Endothelial cell of umbilical vein (primary cell): ENCODE data around the gene GRID1. TPM values are rescaled to one million over a fixed set of nuclear protein-coding genes. Genes with fewer than 3 reads are reported as not detected.

Experiments used
- BruUV-seq: library from RNA; stranded (reverse); fragments of 400-500 nt; replicated peaks from 2 replicates; lab custom pipeline; 2021; lab: Mats Ljungman, UMichigan
- CTCF ChIA-PET: fragments of 300-600, 350-600 bp; sonication (Branson Sonifier 250); formaldehyde crosslinking; loops from one replicate; lab custom pipeline; 2021; ENCODE audit warnings: antibody characterized with exemption, inconsistent platforms; lab: Charles Lee
- POLR2A ChIA-PET: fragments of 300-600, 350-600 bp; sonication (Branson Sonifier 250); formaldehyde crosslinking; loops from one replicate; lab custom pipeline; 2021; ENCODE audit warnings: antibody characterized with exemption, inconsistent platforms; lab: Charles Lee
- DNase-seq: peaks from one replicate; pipeline ENCODE4 v3.0.0-alpha.2; 2011; ENCODE audit warnings: low read depth, low spot score
- FAIRE-seq: peaks from 2 replicates; lab custom pipeline; 2011; peaks lifted over from hg19 to GRCh38; lab: Jason Lieb, UNC
- H2AFZ ChIP-seq: 2 replicates; pipeline ENCODE4 v1.6.0; 2012; ENCODE audit warnings: low read depth, low read length, control low read depth, inconsistent platforms
- H3K27ac ChIP-seq: 2 replicates; pipeline ENCODE4 v1.5.1; 2011; ENCODE audit warnings: low read depth, mild to moderate bottlenecking, control low read depth, low read length, moderate library complexity; ENCODE audit not compliant: insufficient read depth
- H3K27me3 ChIP-seq, 2 experiments: 2 replicates each; pipeline versions ENCODE4 v1.6.0 to v1.6.1; 2011; ENCODE audit warnings: low read length in 2 of 2, mixed read lengths in 1 of 2; ENCODE audit not compliant: control insufficient read depth in 2 of 2, insufficient read depth in 2 of 2
- H3K36me3 ChIP-seq, 2 experiments: 2 replicates in 1 of 2; 3 replicates in 1 of 2; pipeline ENCODE4 v1.5.1; 2011; ENCODE audit warnings: low read length in 2 of 2, mild to moderate bottlenecking in 1 of 2, moderate library complexity in 1 of 2; ENCODE audit not compliant: control insufficient read depth in 2 of 2, insufficient read depth in 2 of 2; ENCODE audit errors: extremely low read depth in 1 of 2
- H3K4me1 ChIP-seq: 3 replicates; pipeline ENCODE4 v1.5.1; 2011; ENCODE audit warnings: mild to moderate bottlenecking, low read length; ENCODE audit not compliant: control insufficient read depth, insufficient read depth; ENCODE audit errors: extremely low read depth
- H3K4me2 ChIP-seq: 2 replicates; pipeline ENCODE4 v1.6.1; 2011; ENCODE audit warnings: low read length, control low read depth, mixed read lengths; ENCODE audit not compliant: insufficient read depth
- H3K4me3 ChIP-seq, 3 experiments: fragments of 200-600 bp in 1 of 3; sonication (generic), shearing (Covaris generic) in 1 of 3; replicated peaks in 1 of 3; 2 replicates each; pipeline ENCODE4 v1.5.1; 2011 to 2016; ENCODE audit warnings: control low read depth in 3 of 3, low read length in 3 of 3, mild to moderate bottlenecking in 2 of 3, inconsistent platforms in 1 of 3, low read depth in 1 of 3, moderate library complexity in 1 of 3; ENCODE audit not compliant: insufficient read depth in 1 of 3
- H3K79me2 ChIP-seq: 2 replicates; pipeline ENCODE4 v1.6.0; 2012; ENCODE audit warnings: low read length, inconsistent platforms; ENCODE audit not compliant: control insufficient read depth, insufficient read depth
- H3K9ac ChIP-seq: replicated peaks from 2 replicates; pipeline ENCODE3; 2011; ENCODE audit warnings: low read length, control low read depth; ENCODE audit not compliant: insufficient read depth; ENCODE audit errors: extremely low read depth
- H3K9me1 ChIP-seq: replicated peaks from 3 replicates; pipeline ENCODE4 v1.6.0; 2011; ENCODE audit warnings: mild to moderate bottlenecking, low read length; ENCODE audit not compliant: control insufficient read depth, insufficient read depth; ENCODE audit errors: extremely low read depth
- H3K9me3 ChIP-seq: replicated peaks from 2 replicates; pipeline ENCODE4 v1.5.1; 2012; ENCODE audit warnings: low read length, inconsistent platforms; ENCODE audit not compliant: control insufficient read depth, insufficient read depth
- H4K20me1 ChIP-seq: replicated peaks from 2 replicates; pipeline ENCODE3; 2011; ENCODE audit warnings: mild to moderate bottlenecking, low read length; ENCODE audit not compliant: control insufficient read depth, insufficient read depth; ENCODE audit errors: extremely low read depth
- EZH2 ChIP-seq: IDR thresholded peaks from 2 replicates; pipeline ENCODE4 v1.6.1; 2012; ENCODE audit warnings: borderline replicate concordance, low read depth, mild to moderate bottlenecking, moderate library complexity, low read length, inconsistent platforms; ENCODE audit not compliant: severe bottlenecking
- FOS ChIP-seq: IDR thresholded peaks from 2 replicates; pipeline ENCODE4 v1.6.1; 2011; ENCODE audit warnings: mild to moderate bottlenecking, low read length, moderate library complexity, borderline replicate concordance; ENCODE audit not compliant: insufficient read depth
- GATA2 ChIP-seq: IDR thresholded peaks from 2 replicates; pipeline ENCODE4 v1.7.0; 2011; ENCODE audit warnings: low read depth, mild to moderate bottlenecking, moderate library complexity, mixed read lengths, low read length; ENCODE audit not compliant: insufficient read length, insufficient read depth
- JUN ChIP-seq: IDR thresholded peaks from 2 replicates; pipeline ENCODE4 v1.6.1; 2011; ENCODE audit warnings: borderline replicate concordance, low read depth; ENCODE audit not compliant: insufficient read length, insufficient read depth
- MYC ChIP-seq: IDR thresholded peaks from one replicate; pipeline ENCODE4 v1.6.1; 2011; ENCODE audit warnings: mild to moderate bottlenecking, low read depth, low read length
- POLR2A ChIP-seq: IDR thresholded peaks from 2 replicates; pipeline ENCODE4 v1.6.1; 2012; ENCODE audit warnings: low read depth, mild to moderate bottlenecking, control low read depth, low read length
- POLR2AphosphoS5 ChIP-seq: IDR thresholded peaks from 2 replicates; pipeline ENCODE4 v1.6.1; 2012; ENCODE audit warnings: low read depth, mild to moderate bottlenecking, control low read depth, low read length, moderate library complexity; ENCODE audit not compliant: insufficient read depth
- dilution Hi-C: fragments of 300-500 bp; cut with MboI; formaldehyde crosslinking; loops from one replicate; pipeline ENCODE4 v1.15.0; 2019; ENCODE audit warnings: low sequenced_read_pairs; ENCODE audit not compliant: extremely low pct_ligation_motif_present
- intact Hi-C: fragments of 100-400 bp; cut with micrococcal nuclease; formaldehyde crosslinking; loops from one replicate; pipeline ENCODE4 v1.10.0; 2022
- polyA plus RNA-seq, 4 experiments: library from polyadenylated mRNA; depleted of rRNA in 3 of 4; stranded (reverse) in 3 of 4; unstranded in 1 of 4; fragments of >200 nt; gene quantifications; 2 replicates each; pipeline versions ENCODE4 v1.2.1 to v1.2.3, GENCODE V29; 2011 to 2012; ENCODE audit warnings: missing spikeins in 1 of 4
- total RNA-seq: library from RNA; stranded (reverse); gene quantifications from 2 replicates; pipeline ENCODE4 v1.2.3, GENCODE V29; 2021
- TF ChIP-seq, protein P1 (sequence below), 2 donors: IDR thresholded peaks; 1 replicate in 1 of 2; 2 replicates in 1 of 2; pipeline ENCODE4 v1.5.1; 2011; ENCODE audit warnings: low read length in 2 of 2, mild to moderate bottlenecking in 2 of 2, moderate library complexity in 2 of 2, control low read depth in 1 of 2, inconsistent platforms in 1 of 2, low read depth in 1 of 2; ENCODE audit not compliant: insufficient read depth in 1 of 2; ENCODE audit errors: extremely low read depth in 1 of 2
- TF ChIP-seq, protein P2 (sequence below): IDR thresholded peaks from 2 replicates; pipeline ENCODE4 v1.6.1; 2011; ENCODE audit not compliant: insufficient read depth, insufficient read length

GRID1 gene
- total and polyA plus RNA-seq, 2 donors (not counting 3 experiments of a cell fraction or from before 2014, with no cell fraction given), result not detected

DNA sequence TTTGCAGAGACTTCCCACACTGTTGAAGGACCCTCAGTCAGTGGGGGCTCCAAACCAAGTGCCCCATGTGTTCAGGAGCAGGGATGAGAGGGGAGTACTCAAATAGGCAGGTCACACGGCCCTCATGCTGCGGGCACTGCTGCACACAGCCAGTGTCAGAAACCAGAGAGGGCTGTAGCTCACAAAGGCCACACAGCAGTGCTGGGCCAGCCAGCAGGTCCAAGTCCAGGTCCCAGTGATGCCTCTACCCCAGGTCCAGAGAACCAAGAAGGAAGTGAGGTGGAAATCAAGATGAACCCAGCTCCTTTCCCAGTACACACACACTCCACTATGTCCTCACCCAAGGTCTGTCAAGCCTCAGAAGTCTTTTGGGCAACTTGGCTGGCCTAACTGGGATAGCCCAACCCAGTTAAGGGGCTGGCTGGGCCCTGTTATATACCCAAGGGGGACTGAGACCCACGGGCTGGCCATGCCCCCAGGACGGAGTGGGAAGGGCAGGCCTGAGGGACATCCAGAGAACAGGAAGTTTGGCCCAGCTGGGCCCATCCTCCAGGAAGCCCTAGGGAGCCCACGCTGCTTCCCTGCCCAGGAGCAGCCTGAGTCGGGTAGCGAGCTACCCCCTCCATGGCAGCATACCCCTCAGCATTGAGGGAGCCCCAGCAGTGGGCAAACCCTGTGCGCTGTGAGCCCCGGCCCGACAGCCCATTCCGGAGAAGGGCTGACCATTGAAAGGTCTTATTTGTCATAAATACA, 24.3 kb downstream of the GRID1 start:
- POLR2A ChIA-PET, result no interaction called here
- no peak overlapping the region for H3K9ac ChIP-seq
- dilution Hi-C loops (no loop called here), intact Hi-C loops (loop anchor here (10.0 kb wide), 1 partner anchor 1497 kb away; no protein-coding TSS in a partner anchor)
- H3K27me3 ChIP-seq, result no peaks in the 10 kb centered on the region
- no peaks in the 10 kb centered on the region for H3K9me1 ChIP-seq
- no peak overlapping the region for H3K27ac ChIP-seq
- no peak for FAIRE-seq
- H3K36me3 ChIP-seq, result no peaks in the 10 kb centered on the region
- H3K4me2 ChIP-seq, result no peak overlapping the region
- BruUV-seq, result no TSS peak
- H2AFZ ChIP-seq, result no peak overlapping the region
- no peaks in the 10 kb centered on the region for H3K79me2 ChIP-seq
- no peak overlapping the region for H3K4me3 ChIP-seq
- CTCF ChIA-PET, result no interaction called here
- no peak for DNase-seq
- TF ChIP-seq MYC, result no peak
- no peak for TF ChIP-seq POLR2A
- H3K9me3 ChIP-seq, result no peaks in the 10 kb centered on the region
- H3K4me1 ChIP-seq, result no peaks in the 10 kb centered on the region
- H4K20me1 ChIP-seq, result no peaks in the 10 kb centered on the region

DNA sequence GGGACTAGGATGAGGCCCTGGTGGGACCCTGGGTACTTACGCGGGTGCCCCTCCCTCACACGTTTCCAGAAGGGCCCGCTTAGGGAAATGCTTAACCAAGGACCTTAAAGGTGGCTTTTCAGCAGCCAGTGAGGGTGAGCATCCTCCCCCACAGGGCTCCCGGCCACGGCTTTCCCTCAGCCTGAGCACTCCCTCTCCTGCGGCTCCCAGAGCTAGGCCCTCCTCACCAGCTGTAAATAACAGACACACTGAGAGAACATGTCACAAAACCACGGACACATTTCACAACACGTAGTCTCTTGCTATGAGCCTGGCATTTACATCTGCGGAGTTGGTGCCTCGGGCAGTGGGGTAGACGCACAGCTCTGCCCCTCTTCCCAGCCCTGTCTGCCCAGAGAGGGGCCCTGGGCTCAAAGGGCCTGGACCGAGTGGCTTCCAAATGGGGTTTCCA, 25.2 kb downstream of the GRID1 start:
- H3K4me2 ChIP-seq, result no peak overlapping the region
- H3K9me3 ChIP-seq, result no peaks in the 10 kb centered on the region
- H3K9ac ChIP-seq, result no peak overlapping the region
- no peaks in the 10 kb centered on the region for H3K36me3 ChIP-seq
- H2AFZ ChIP-seq, result no peak overlapping the region
- no TSS peak for BruUV-seq
- CTCF ChIA-PET, result interaction anchor here (0.7 kb wide), 1 partner anchor 188 kb away, joined by 3 read pairs; no protein-coding TSS in a partner anchor
- POLR2A ChIA-PET, result no interaction called here
- no peak for DNase-seq
- H3K4me1 ChIP-seq, result no peaks in the 10 kb centered on the region
- TF ChIP-seq, protein P1, sequence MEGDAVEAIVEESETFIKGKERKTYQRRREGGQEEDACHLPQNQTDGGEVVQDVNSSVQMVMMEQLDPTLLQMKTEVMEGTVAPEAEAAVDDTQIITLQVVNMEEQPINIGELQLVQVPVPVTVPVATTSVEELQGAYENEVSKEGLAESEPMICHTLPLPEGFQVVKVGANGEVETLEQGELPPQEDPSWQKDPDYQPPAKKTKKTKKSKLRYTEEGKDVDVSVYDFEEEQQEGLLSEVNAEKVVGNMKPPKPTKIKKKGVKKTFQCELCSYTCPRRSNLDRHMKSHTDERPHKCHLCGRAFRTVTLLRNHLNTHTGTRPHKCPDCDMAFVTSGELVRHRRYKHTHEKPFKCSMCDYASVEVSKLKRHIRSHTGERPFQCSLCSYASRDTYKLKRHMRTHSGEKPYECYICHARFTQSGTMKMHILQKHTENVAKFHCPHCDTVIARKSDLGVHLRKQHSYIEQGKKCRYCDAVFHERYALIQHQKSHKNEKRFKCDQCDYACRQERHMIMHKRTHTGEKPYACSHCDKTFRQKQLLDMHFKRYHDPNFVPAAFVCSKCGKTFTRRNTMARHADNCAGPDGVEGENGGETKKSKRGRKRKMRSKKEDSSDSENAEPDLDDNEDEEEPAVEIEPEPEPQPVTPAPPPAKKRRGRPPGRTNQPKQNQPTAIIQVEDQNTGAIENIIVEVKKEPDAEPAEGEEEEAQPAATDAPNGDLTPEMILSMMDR (IDR thresholded peaks at IDR 0.05; ENCODE audit: extremely low read depth in 1 of 2, insufficient read depth in 1 of 2, low read depth in 1 of 2, low read length in 2 of 2), result no peak
- TF ChIP-seq POLR2A (no peak), MYC (no peak), GATA2 (no peak), EZH2 (no peak), POLR2AphosphoS5 (no peak), FOS (no peak), JUN (no peak)
- TF ChIP-seq, protein P2, sequence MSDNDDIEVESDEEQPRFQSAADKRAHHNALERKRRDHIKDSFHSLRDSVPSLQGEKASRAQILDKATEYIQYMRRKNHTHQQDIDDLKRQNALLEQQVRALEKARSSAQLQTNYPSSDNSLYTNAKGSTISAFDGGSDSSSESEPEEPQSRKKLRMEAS, result no peak
- no peak overlapping the region for H3K27ac ChIP-seq
- no peaks in the 10 kb centered on the region for H4K20me1 ChIP-seq
- intact Hi-C loops (loop anchor here (10.0 kb wide), 1 partner anchor 1497 kb away; no protein-coding TSS in a partner anchor), dilution Hi-C loops (no loop called here)
- no peaks in the 10 kb centered on the region for H3K79me2 ChIP-seq
- H3K4me3 ChIP-seq, result no peak overlapping the region
- FAIRE-seq, result no peak
- H3K27me3 ChIP-seq, result no peaks in the 10 kb centered on the region
- no peaks in the 10 kb centered on the region for H3K9me1 ChIP-seq
